Fibroblast of lung (primary cell): Measurements from ENCODE around the gene SLC25A12.

Experiments
- CTCF ChIP-seq, 2 donors: IDR thresholded peaks in 1 of 2; conservative IDR thresholded peaks in 1 of 2; 1 replicate in 1 of 2; 2 replicates in 1 of 2; pipeline ENCODE4 v1.5.1; 2011 to 2012; ENCODE audit warnings: low read length in 2 of 2, control low read depth in 1 of 2, inconsistent platforms in 1 of 2, low read depth in 1 of 2, mild to moderate bottlenecking in 1 of 2
- EZH2 ChIP-seq: IDR thresholded peaks from 2 replicates; pipeline ENCODE4 v1.5.1; 2012; ENCODE audit warnings: low read length, control low read depth, mild to moderate bottlenecking; ENCODE audit errors: missing control alignments

- no peak for TF ChIP-seq CTCF (conservative IDR thresholded peaks at IDR 0.05 in 1 of 2, IDR thresholded peaks at IDR 0.05 in 1 of 2; ENCODE audit: low read depth in 1 of 2, low read length in 2 of 2)
- no peak for TF ChIP-seq EZH2
Measured at GRCh38 chr2:171819453-171819852, 74.6 kb downstream of the SLC25A12 start.
